A549 (cell line): ENCODE measurements around the gene FAHD2A. TPM values are rescaled to one million over a fixed set of nuclear protein-coding genes. Genes with fewer than 3 reads are reported as not detected.

Experiments used
- ATAC-seq, 2 experiments: fragments of 200-7000 bp in 1 of 2; fragments of >200 bp in 1 of 2; cut with Nextera tagmentation in 1 of 2; cut with Tn5 transposase in 1 of 2; 3 replicates each; pipeline versions ENCODE4 v1.8.0 to v1.9.1; 2018 to 2020; ENCODE audit warnings: mild to moderate bottlenecking in 1 of 2, moderate library complexity in 1 of 2
- CTCF ChIA-PET: fragments of 300-600 bp; sonication (Branson Sonifier 250); formaldehyde crosslinking; extraction: SDS; loops from one replicate; lab custom pipeline; 2021; ENCODE audit warnings: antibody characterized with exemption, inconsistent platforms; lab: Yijun Ruan, JAX
- POLR2A ChIA-PET: fragments of 350-600 bp; formaldehyde crosslinking; extraction: SDS; loops from one replicate; lab custom pipeline; 2021; ENCODE audit warnings: antibody characterized with exemption, inconsistent platforms; lab: Yijun Ruan, JAX
- DNase-seq, 2 experiments: peaks; one replicate each; pipeline versions ENCODE4 v3.0.0 to v3.0.0-alpha.2; 2011 to 2016; ENCODE audit warnings: low read depth in 1 of 2, low spot score in 1 of 2
- FAIRE-seq: peaks from 2 replicates; lab custom pipeline; 2011; peaks lifted over from hg19 to GRCh38; lab: Jason Lieb, UNC
- H3K27ac ChIP-seq, 2 experiments: fragments of >200 bp; sonication (Bioruptor Twin); formaldehyde crosslinking; 3 replicates each; pipeline ENCODE4 v1.5.1; 2016 to 2017
- H3K4me1 ChIP-seq: fragments of >200 bp; sonication (Bioruptor Twin); formaldehyde crosslinking; 3 replicates; pipeline ENCODE4 v1.6.1; 2016
- H3K4me2 ChIP-seq: fragments of >200 bp; sonication (Bioruptor Twin); formaldehyde crosslinking; 3 replicates; pipeline ENCODE4 v1.6.1; 2016
- H3K4me3 ChIP-seq: fragments of >200 bp; sonication (Bioruptor Twin); formaldehyde crosslinking; 3 replicates; pipeline ENCODE4 v1.5.1; 2016
- H3K9me3 ChIP-seq: fragments of >200 bp; sonication (Bioruptor Twin); formaldehyde crosslinking; 3 replicates; pipeline ENCODE4 v1.6.1; 2016
- CBX2 ChIP-seq: fragments of 200-600 bp; sonication (generic); IDR thresholded peaks from 2 replicates; pipeline ENCODE4 v1.6.1; 2016; ENCODE audit warnings: low read depth, mild to moderate bottlenecking, borderline replicate concordance
- CEBPB ChIP-seq, 2 experiments: fragments of >200 bp in 1 of 2; sonication (Bioruptor Twin) in 1 of 2; formaldehyde crosslinking in 1 of 2; IDR thresholded peaks; 2 replicates each; pipeline ENCODE4 v1.6.1; 2012 to 2016
- EHMT2 ChIP-seq: fragments of 200-600 bp; sonication (generic); IDR thresholded peaks from 2 replicates; pipeline ENCODE4 v1.6.1; 2016; ENCODE audit warnings: antibody characterized with exemption, low read depth, mild to moderate bottlenecking, moderate library complexity
- FOXS1 ChIP-seq: fragments of 250-450 bp; sonication (Bioruptor Pico); IDR thresholded peaks from 2 replicates; pipeline ENCODE4 v1.5.0; 2020; ENCODE audit warnings: mild to moderate bottlenecking, moderate library complexity
- GATA3 ChIP-seq: IDR thresholded peaks from 2 replicates; pipeline ENCODE4 v1.6.1; 2012; ENCODE audit warnings: borderline replicate concordance
- HDAC2 ChIP-seq: fragments of 200-600 bp; sonication (generic); IDR thresholded peaks from 2 replicates; pipeline ENCODE4 v1.6.1; 2016
- HOXA7 ChIP-seq: fragments of 250-450 bp; sonication (Bioruptor Pico); IDR thresholded peaks from 2 replicates; pipeline ENCODE4 v1.5.0; 2020; ENCODE audit warnings: mild to moderate bottlenecking, moderate library complexity
- HOXB13 ChIP-seq: fragments of 250-450 bp; sonication (Bioruptor Pico); IDR thresholded peaks from 2 replicates; pipeline ENCODE4 v1.5.0; 2020; ENCODE audit warnings: low read depth, mild to moderate bottlenecking, moderate library complexity
- JUNB ChIP-seq: fragments of >200 bp; sonication (Bioruptor Twin); formaldehyde crosslinking; IDR thresholded peaks from 2 replicates; pipeline ENCODE4 v1.6.1; 2016
- KDM5A ChIP-seq: fragments of 200-600 bp; sonication (generic); IDR thresholded peaks from 2 replicates; pipeline ENCODE4 v1.6.1; 2016; ENCODE audit warnings: antibody characterized with exemption, mild to moderate bottlenecking
- NFE2L2 ChIP-seq: fragments of 150-350 bp; conservative IDR thresholded peaks from 2 replicates; pipeline ENCODE4 v1.6.1; 2014; ENCODE audit warnings: low read length
- NPAS2 ChIP-seq: fragments of 250-450 bp; sonication (Bioruptor Pico); IDR thresholded peaks from 2 replicates; pipeline ENCODE4 v1.8.0; 2022; ENCODE audit warnings: mild to moderate bottlenecking, moderate library complexity, borderline replicate concordance
- RARB ChIP-seq: fragments of 250-450 bp; sonication (Bioruptor Pico); IDR thresholded peaks from 2 replicates; pipeline ENCODE4 v1.8.0; 2021; ENCODE audit warnings: mild to moderate bottlenecking, moderate library complexity
- SMC3 ChIP-seq: fragments of >200 bp; sonication (Bioruptor Twin); formaldehyde crosslinking; IDR thresholded peaks from 3 replicates; pipeline ENCODE4 v1.6.1; 2018; ENCODE audit warnings: inconsistent platforms
- TFCP2L1 ChIP-seq: fragments of 250-450 bp; sonication (Bioruptor Pico); IDR thresholded peaks from 2 replicates; pipeline ENCODE4 v1.5.0; 2021; ENCODE audit warnings: mild to moderate bottlenecking
- ZC3H11A ChIP-seq: fragments of 450-650 bp; IDR thresholded peaks from 2 replicates; pipeline ENCODE4 v1.6.1; 2014; ENCODE audit warnings: antibody characterized with exemption, mild to moderate bottlenecking
- ZFP36 ChIP-seq: fragments of 450-650 bp; IDR thresholded peaks from 2 replicates; pipeline ENCODE4 v1.6.1; 2014; ENCODE audit warnings: borderline replicate concordance; ENCODE audit not compliant: partially characterized antibody
- WGBS: methylation state at CpG from one replicate; pipeline ENCODE4 v1.1.6; 2017; ENCODE audit errors: missing lambda C conversion rate; 5-methylcytosine and 5-hydroxymethylcytosine counted together
- polyA plus RNA-seq, 4 experiments: library from polyadenylated mRNA; depleted of rRNA in 3 of 4; stranded (reverse); fragments of >200 nt; fragmentation: RNase III in 1 of 4; extraction: RNeasy Plus Mini Kit Qiagen cat#74134 plus additional on column Dnase treatment in 1 of 4; gene quantifications; 2 replicates in 3 of 4; 3 replicates in 1 of 4; pipeline ENCODE4 v1.2.3, GENCODE V29; 2011 to 2017
- TF ChIP-seq, protein P1 (sequence below): fragments of 200-600 bp; sonication (generic); IDR thresholded peaks from 2 replicates; pipeline ENCODE4 v1.6.1; 2016; ENCODE audit warnings: antibody characterized with exemption, mild to moderate bottlenecking, moderate library complexity
- TF ChIP-seq, protein P2 (sequence below): fragments of >200 bp; sonication (Bioruptor Twin); formaldehyde crosslinking; IDR thresholded peaks from 3 replicates; pipeline ENCODE4 v1.6.1; 2016
- TF ChIP-seq, protein P3 (sequence below): fragments of 450-650 bp; IDR thresholded peaks from 2 replicates; pipeline ENCODE4 v1.6.1; 2014; ENCODE audit warnings: antibody characterized with exemption

The FAHD2A gene
- polyA plus RNA-seq, 2 of the 4 experiments (the other 2 are of a cell fraction) = 28.1 to 33.0 TPM

DNA sequence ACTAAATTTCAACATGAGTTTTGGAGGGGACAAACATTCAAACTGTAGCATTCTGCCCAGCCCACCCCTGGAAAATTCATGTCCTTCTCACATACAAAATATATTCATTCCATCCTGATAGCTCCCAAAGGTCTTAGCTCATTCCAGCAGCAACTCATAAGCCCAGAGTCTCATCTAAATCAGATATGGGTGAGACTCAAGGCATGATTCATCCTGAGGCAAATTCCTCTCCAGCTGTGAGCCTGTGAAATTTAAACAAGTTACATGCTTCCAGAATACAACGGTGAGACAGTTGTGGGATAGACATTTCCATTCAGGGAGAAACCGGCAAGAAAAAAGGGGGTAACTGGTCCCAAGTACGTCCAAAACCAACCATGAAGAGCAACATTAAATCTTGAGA lies 43.5 kb upstream of the FAHD2A start (continued):
- TF ChIP-seq, protein P1, sequence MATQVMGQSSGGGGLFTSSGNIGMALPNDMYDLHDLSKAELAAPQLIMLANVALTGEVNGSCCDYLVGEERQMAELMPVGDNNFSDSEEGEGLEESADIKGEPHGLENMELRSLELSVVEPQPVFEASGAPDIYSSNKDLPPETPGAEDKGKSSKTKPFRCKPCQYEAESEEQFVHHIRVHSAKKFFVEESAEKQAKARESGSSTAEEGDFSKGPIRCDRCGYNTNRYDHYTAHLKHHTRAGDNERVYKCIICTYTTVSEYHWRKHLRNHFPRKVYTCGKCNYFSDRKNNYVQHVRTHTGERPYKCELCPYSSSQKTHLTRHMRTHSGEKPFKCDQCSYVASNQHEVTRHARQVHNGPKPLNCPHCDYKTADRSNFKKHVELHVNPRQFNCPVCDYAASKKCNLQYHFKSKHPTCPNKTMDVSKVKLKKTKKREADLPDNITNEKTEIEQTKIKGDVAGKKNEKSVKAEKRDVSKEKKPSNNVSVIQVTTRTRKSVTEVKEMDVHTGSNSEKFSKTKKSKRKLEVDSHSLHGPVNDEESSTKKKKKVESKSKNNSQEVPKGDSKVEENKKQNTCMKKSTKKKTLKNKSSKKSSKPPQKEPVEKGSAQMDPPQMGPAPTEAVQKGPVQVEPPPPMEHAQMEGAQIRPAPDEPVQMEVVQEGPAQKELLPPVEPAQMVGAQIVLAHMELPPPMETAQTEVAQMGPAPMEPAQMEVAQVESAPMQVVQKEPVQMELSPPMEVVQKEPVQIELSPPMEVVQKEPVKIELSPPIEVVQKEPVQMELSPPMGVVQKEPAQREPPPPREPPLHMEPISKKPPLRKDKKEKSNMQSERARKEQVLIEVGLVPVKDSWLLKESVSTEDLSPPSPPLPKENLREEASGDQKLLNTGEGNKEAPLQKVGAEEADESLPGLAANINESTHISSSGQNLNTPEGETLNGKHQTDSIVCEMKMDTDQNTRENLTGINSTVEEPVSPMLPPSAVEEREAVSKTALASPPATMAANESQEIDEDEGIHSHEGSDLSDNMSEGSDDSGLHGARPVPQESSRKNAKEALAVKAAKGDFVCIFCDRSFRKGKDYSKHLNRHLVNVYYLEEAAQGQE = no peak
- TF ChIP-seq RARB (CRISPR knock-in tag) = no peak
- no peak for TF ChIP-seq EHMT2

DNA sequence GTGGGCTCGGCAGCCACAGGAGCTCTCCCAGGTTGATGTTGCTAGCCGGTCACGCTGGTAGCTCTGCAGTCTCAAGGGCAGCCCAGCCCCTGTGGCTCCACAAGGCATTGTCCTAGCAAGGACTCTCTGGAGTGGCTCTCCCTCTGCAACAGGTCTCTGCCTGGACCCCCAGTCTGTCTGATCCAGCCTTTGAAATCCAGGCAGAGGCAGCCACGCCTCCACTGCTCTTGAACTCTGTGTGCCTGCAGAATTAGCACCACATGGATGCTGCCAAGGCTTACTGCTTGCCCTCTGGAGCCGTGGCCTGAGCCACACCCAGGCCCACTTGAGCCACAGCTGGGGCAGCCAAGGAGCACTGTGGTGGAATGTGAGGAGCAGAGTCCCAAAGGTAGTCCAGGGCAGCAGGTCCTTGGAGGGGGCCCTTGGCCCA lies 43.0 kb upstream of the FAHD2A start:
- FAIRE-seq (no peak), ATAC-seq (peak in 1 of 2 experiments; percentile 38; a peak in 3 of 6 replicates), DNase-seq (no peak)
- no peak overlapping the region for H3K4me2 ChIP-seq
- 35% methylated on average over 5 of the region's 5 CpGs for WGBS
- POLR2A ChIA-PET = no interaction called here
- H3K4me3 ChIP-seq = no peak overlapping the region
- CTCF ChIA-PET = interaction anchor here (1.9 to 2.7 kb wide), 2 partner anchors 12 to 14 kb away, joined by 5 to 15 read pairs; no protein-coding TSS in a partner anchor
- 0 out of 3 replicates have a peak, but pooled peaks cover 3% of the 10 kb centered on the region for H3K9me3 ChIP-seq
- H3K27ac ChIP-seq = no peak overlapping the region
- H3K4me1 ChIP-seq = no peaks in the 10 kb centered on the region
- TF ChIP-seq, protein P2, sequence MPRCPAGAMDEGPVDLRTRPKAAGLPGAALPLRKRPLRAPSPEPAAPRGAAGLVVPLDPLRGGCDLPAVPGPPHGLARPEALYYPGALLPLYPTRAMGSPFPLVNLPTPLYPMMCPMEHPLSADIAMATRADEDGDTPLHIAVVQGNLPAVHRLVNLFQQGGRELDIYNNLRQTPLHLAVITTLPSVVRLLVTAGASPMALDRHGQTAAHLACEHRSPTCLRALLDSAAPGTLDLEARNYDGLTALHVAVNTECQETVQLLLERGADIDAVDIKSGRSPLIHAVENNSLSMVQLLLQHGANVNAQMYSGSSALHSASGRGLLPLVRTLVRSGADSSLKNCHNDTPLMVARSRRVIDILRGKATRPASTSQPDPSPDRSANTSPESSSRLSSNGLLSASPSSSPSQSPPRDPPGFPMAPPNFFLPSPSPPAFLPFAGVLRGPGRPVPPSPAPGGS = no peak
- TF ChIP-seq ZC3H11A (no peak), HOXA7 (no peak), NFE2L2 (no peak), CBX2 (no peak), KDM5A (no peak), ZFP36 (no peak), HDAC2 (no peak), TFCP2L1 (no peak), JUNB (no peak), FOXS1 (CRISPR knock-in tag) (no peak), HOXB13 (CRISPR knock-in tag) (no peak), NPAS2 (no peak), SMC3 (no peak), GATA3 (no peak), CEBPB (IDR thresholded peaks at IDR 0.05) (no peak)
- TF ChIP-seq, protein P1 = no peak
- TF ChIP-seq, protein P3, sequence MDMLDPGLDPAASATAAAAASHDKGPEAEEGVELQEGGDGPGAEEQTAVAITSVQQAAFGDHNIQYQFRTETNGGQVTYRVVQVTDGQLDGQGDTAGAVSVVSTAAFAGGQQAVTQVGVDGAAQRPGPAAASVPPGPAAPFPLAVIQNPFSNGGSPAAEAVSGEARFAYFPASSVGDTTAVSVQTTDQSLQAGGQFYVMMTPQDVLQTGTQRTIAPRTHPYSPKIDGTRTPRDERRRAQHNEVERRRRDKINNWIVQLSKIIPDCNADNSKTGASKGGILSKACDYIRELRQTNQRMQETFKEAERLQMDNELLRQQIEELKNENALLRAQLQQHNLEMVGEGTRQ = no peak
